HepG2 (cell line): ENCODE results near the gene NPTXR. TPM values are rescaled to one million over a fixed set of nuclear protein-coding genes. Genes with fewer than 3 reads are reported as not detected.
A peak's percentile ranks its signal among the peaks of the same experiment; 100 is the strongest.

Experiments
- ATAD3A ChIP-seq: sonication (generic); formaldehyde crosslinking; IDR thresholded peaks from 2 replicates; pipeline ENCODE4 v1.4.0; 2020; ENCODE audit warnings: missing genetic modification reagents
- FOXP1 ChIP-seq, 2 experiments: fragments of 450-650 bp in 1 of 2; IDR thresholded peaks; 2 replicates each; pipeline ENCODE4 v1.6.1; 2017 to 2018; ENCODE audit warnings: antibody characterized with exemption in 1 of 2
- HDAC6 ChIP-seq: fragments of 200-600 bp; sonication (generic); IDR thresholded peaks from 2 replicates; pipeline ENCODE4 v1.7.0; 2017; ENCODE audit warnings: mild to moderate bottlenecking, antibody characterized with exemption, low read length, low read depth
- HNRNPH1 ChIP-seq: fragments of 200-400 bp; formaldehyde crosslinking; optimal IDR thresholded peaks from 2 replicates; pipeline ENCODE3; 2017; ENCODE audit warnings: mild to moderate bottlenecking, low read depth, low read length
- KLF15 ChIP-seq: sonication (generic); formaldehyde crosslinking; IDR thresholded peaks from 2 replicates; pipeline ENCODE4 v1.8.1; 2023; ENCODE audit warnings: borderline replicate concordance, mild to moderate bottlenecking, inconsistent platforms, missing genetic modification reagents, mixed read lengths
- MEF2D ChIP-seq: sonication (generic); formaldehyde crosslinking; IDR thresholded peaks from 2 replicates; pipeline ENCODE4 v1.5.1; 2020; ENCODE audit warnings: mild to moderate bottlenecking, missing genetic modification reagents
- NR2C2 ChIP-seq: sonication (generic); formaldehyde crosslinking; IDR thresholded peaks from 2 replicates; pipeline ENCODE4 v1.4.0; 2020; ENCODE audit warnings: missing genetic modification reagents, mild to moderate bottlenecking, moderate library complexity, borderline replicate concordance
- PAWR ChIP-seq: sonication (generic); formaldehyde crosslinking; IDR thresholded peaks from 2 replicates; pipeline ENCODE4 v1.4.0; 2020; ENCODE audit warnings: missing genetic modification reagents, mild to moderate bottlenecking, borderline replicate concordance
- RCOR2 ChIP-seq: IDR thresholded peaks from 2 replicates; pipeline ENCODE4 v1.6.1; 2016; ENCODE audit warnings: missing biosample characterization, missing genetic modification reagents
- SALL1 ChIP-seq: sonication (generic); formaldehyde crosslinking; IDR thresholded peaks from 2 replicates; pipeline ENCODE4 v1.8.0; 2022; ENCODE audit warnings: mild to moderate bottlenecking, missing genetic modification reagents
- SOX5 ChIP-seq: IDR thresholded peaks from 2 replicates; pipeline ENCODE4 v1.6.1; 2016; ENCODE audit warnings: borderline replicate concordance
- SP5 ChIP-seq: IDR thresholded peaks from 2 replicates; pipeline ENCODE4 v1.6.1; 2016; ENCODE audit warnings: low read depth, borderline replicate concordance
- TBL1XR1 ChIP-seq: fragments of 150-350 bp; IDR thresholded peaks from 2 replicates; pipeline ENCODE4 v1.6.1; 2014; ENCODE audit warnings: borderline replicate concordance, low read length; ENCODE audit not compliant: partially characterized antibody
- U2AF2 ChIP-seq: fragments of 200-400 bp; formaldehyde crosslinking; IDR thresholded peaks from 2 replicates; pipeline ENCODE4 v1.6.1; 2017; ENCODE audit warnings: low read depth, mild to moderate bottlenecking, low read length
- ZNF12 ChIP-seq: sonication (generic); formaldehyde crosslinking; IDR thresholded peaks from 2 replicates; pipeline ENCODE4 v1.5.0; 2020; ENCODE audit warnings: missing genetic modification reagents
- ZNF256 ChIP-seq: sonication (generic); formaldehyde crosslinking; conservative IDR thresholded peaks from 2 replicates; pipeline ENCODE4 v1.4.0; 2020; ENCODE audit warnings: missing genetic modification reagents
- ZNF326 ChIP-seq: sonication (generic); formaldehyde crosslinking; IDR thresholded peaks from 2 replicates; pipeline ENCODE4 v1.4.0; 2020; ENCODE audit warnings: missing genetic modification reagents, borderline replicate concordance
- polyA plus RNA-seq, 8 experiments: library from polyadenylated mRNA; depleted of rRNA in 3 of 8; stranded (reverse) in 7 of 8; unstranded in 1 of 8; fragments of >200 nt; fragmentation: Illumina TruSeq in 4 of 8; extraction: Trizol in 4 of 8; gene quantifications; 2 replicates each; pipeline versions ENCODE4 v1.2.1 to v1.2.3, GENCODE V29; 2011 to 2016; ENCODE audit warnings: low read depth in 4 of 8, missing spikeins in 1 of 8, mixed read lengths in 1 of 8; ENCODE audit not compliant: insufficient read depth in 1 of 8
- total RNA-seq, 5 experiments: library from RNA; depleted of rRNA; stranded (reverse); fragments of >200 nt; fragmentation: Illumina TruSeq; extraction: Trizol; gene quantifications; 2 replicates each; pipeline ENCODE4 v1.2.3, GENCODE V29; 2016; ENCODE audit warnings: low read depth in 1 of 5
- TF ChIP-seq, protein P1 (sequence below): sonication (generic); formaldehyde crosslinking; IDR thresholded peaks from 2 replicates; pipeline ENCODE4 v1.9.0; 2021; ENCODE audit warnings: missing genetic modification reagents, borderline replicate concordance
- TF ChIP-seq, protein P2 (sequence below): sonication (generic); formaldehyde crosslinking; IDR thresholded peaks from 2 replicates; pipeline ENCODE4 v1.9.0; 2022; ENCODE audit warnings: missing genetic modification reagents, mild to moderate bottlenecking, borderline replicate concordance
- TF ChIP-seq, protein P3 (sequence below): sonication (generic); formaldehyde crosslinking; IDR thresholded peaks from 2 replicates; pipeline ENCODE4 v1.5.1; 2020; ENCODE audit warnings: mild to moderate bottlenecking, moderate library complexity, missing genetic modification reagents
- TF ChIP-seq, protein P4 (sequence below): sonication (generic); formaldehyde crosslinking; IDR thresholded peaks from 2 replicates; pipeline ENCODE4 v1.8.0; 2022; ENCODE audit warnings: mild to moderate bottlenecking, missing genetic modification reagents

The NPTXR gene
- total and polyA plus RNA-seq, 2 of the 13 experiments (the other 11 are each of a cell fraction or from before 2014, with no cell fraction given) = 2.6 to 4.8 TPM

DNA sequence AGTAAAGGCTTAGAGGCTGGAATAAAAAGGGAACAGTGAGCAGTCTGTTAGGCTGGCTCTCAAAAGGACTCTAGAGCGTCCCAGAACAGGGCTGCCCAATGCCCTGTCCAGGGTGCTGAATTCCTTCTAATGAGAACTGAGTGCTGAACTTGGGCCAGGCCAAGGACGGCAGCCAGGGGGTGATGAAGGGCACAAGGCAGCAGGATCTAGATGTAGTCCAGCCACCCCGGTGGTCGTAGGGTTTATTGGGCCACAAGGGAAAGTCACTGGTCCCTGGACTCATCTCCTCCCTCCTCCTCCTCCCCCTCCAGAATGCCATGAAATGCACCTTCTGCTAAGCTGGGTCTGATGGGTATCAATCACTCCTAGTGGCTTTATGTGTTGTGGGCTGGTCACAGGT is 19.2 kb downstream of the NPTXR start (continued):
- TF ChIP-seq HDAC6 (no peak), ZNF12 (CRISPR knock-in tag) (peak; percentile 42; the same call in 1 of the 2 replicates), NR2C2 (CRISPR knock-in tag) (no peak), U2AF2 (no peak), RCOR2 (CRISPR knock-in tag) (0 out of 2 replicates have a peak, but pooled peaks have one; percentile 40), ZNF326 (CRISPR knock-in tag) (no peak), ZNF256 (CRISPR knock-in tag) (0 out of 2 replicates have a peak, but pooled peaks have one; percentile 73), HNRNPH1 (no peak), SP5 (CRISPR knock-in tag) (no peak), SALL1 (peak; percentile 93), SOX5 (CRISPR knock-in tag) (no peak; the same call in 1 of the 2 replicates), PAWR (CRISPR knock-in tag) (no peak; the same call in 1 of the 2 replicates), MEF2D (CRISPR knock-in tag) (0 out of 2 replicates have a peak, but pooled peaks have one; percentile 25), TBL1XR1 (no peak), KLF15 (CRISPR knock-in tag) (peak; percentile 75; the same call in 1 of the 2 replicates), FOXP1 (IDR thresholded peaks at IDR 0.05) (no peak), FOXP1 (CRISPR knock-in tag; IDR thresholded peaks at IDR 0.05) (no peak), ATAD3A (CRISPR knock-in tag) (no peak)
- TF ChIP-seq, protein P1, sequence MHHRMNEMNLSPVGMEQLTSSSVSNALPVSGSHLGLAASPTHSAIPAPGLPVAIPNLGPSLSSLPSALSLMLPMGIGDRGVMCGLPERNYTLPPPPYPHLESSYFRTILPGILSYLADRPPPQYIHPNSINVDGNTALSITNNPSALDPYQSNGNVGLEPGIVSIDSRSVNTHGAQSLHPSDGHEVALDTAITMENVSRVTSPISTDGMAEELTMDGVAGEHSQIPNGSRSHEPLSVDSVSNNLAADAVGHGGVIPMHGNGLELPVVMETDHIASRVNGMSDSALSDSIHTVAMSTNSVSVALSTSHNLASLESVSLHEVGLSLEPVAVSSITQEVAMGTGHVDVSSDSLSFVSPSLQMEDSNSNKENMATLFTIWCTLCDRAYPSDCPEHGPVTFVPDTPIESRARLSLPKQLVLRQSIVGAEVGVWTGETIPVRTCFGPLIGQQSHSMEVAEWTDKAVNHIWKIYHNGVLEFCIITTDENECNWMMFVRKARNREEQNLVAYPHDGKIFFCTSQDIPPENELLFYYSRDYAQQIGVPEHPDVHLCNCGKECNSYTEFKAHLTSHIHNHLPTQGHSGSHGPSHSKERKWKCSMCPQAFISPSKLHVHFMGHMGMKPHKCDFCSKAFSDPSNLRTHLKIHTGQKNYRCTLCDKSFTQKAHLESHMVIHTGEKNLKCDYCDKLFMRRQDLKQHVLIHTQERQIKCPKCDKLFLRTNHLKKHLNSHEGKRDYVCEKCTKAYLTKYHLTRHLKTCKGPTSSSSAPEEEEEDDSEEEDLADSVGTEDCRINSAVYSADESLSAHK (CRISPR knock-in tag) = no peak
- TF ChIP-seq, protein P2, sequence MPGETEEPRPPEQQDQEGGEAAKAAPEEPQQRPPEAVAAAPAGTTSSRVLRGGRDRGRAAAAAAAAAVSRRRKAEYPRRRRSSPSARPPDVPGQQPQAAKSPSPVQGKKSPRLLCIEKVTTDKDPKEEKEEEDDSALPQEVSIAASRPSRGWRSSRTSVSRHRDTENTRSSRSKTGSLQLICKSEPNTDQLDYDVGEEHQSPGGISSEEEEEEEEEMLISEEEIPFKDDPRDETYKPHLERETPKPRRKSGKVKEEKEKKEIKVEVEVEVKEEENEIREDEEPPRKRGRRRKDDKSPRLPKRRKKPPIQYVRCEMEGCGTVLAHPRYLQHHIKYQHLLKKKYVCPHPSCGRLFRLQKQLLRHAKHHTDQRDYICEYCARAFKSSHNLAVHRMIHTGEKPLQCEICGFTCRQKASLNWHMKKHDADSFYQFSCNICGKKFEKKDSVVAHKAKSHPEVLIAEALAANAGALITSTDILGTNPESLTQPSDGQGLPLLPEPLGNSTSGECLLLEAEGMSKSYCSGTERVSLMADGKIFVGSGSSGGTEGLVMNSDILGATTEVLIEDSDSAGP (CRISPR knock-in tag) = no peak
- TF ChIP-seq, protein P3, sequence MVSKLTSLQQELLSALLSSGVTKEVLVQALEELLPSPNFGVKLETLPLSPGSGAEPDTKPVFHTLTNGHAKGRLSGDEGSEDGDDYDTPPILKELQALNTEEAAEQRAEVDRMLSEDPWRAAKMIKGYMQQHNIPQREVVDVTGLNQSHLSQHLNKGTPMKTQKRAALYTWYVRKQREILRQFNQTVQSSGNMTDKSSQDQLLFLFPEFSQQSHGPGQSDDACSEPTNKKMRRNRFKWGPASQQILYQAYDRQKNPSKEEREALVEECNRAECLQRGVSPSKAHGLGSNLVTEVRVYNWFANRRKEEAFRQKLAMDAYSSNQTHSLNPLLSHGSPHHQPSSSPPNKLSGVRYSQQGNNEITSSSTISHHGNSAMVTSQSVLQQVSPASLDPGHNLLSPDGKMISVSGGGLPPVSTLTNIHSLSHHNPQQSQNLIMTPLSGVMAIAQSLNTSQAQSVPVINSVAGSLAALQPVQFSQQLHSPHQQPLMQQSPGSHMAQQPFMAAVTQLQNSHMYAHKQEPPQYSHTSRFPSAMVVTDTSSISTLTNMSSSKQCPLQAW (CRISPR knock-in tag) = no peak
- TF ChIP-seq, protein P4, sequence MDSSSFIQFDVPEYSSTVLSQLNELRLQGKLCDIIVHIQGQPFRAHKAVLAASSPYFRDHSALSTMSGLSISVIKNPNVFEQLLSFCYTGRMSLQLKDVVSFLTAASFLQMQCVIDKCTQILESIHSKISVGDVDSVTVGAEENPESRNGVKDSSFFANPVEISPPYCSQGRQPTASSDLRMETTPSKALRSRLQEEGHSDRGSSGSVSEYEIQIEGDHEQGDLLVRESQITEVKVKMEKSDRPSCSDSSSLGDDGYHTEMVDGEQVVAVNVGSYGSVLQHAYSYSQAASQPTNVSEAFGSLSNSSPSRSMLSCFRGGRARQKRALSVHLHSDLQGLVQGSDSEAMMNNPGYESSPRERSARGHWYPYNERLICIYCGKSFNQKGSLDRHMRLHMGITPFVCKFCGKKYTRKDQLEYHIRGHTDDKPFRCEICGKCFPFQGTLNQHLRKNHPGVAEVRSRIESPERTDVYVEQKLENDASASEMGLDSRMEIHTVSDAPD (CRISPR knock-in tag) = no peak
